CD8-positive, alpha-beta memory T cell (primary cell): ENCODE data around the gene COX19. TPM values are rescaled to one million over a fixed set of nuclear protein-coding genes. Genes with fewer than 3 reads are reported as not detected.

Experiments used
- CTCF ChIA-PET: fragments of 350-600 bp; sonication (Branson Sonifier 250); formaldehyde crosslinking; loops from one replicate; lab custom pipeline; 2021; ENCODE audit warnings: antibody characterized with exemption; lab: Charles Lee
- POLR2A ChIA-PET: fragments of 350-600 bp; sonication (Branson Sonifier 250); formaldehyde crosslinking; loops from one replicate; lab custom pipeline; 2021; ENCODE audit warnings: antibody characterized with exemption; lab: Charles Lee
- DNase-seq, 5 donors: peaks; one replicate each; pipeline versions ENCODE4 v3.0.0 to v3.0.0-alpha.2; 2020 to 2022; ENCODE audit warnings: mixed read lengths in 1 of 5
- H3K27ac ChIP-seq: one replicate; pipeline ENCODE4 v1.7.0; 2013; ENCODE audit warnings: low read depth, mild to moderate bottlenecking, low read length, moderate library complexity
- H3K27me3 ChIP-seq: 2 replicates; pipeline ENCODE4 v1.7.0; 2013; ENCODE audit warnings: low read length, mild to moderate bottlenecking; ENCODE audit not compliant: insufficient read depth, poor library complexity, severe bottlenecking
- H3K36me3 ChIP-seq: 2 replicates; pipeline ENCODE4 v1.7.0; 2013; ENCODE audit warnings: mild to moderate bottlenecking, low read length, moderate library complexity; ENCODE audit not compliant: insufficient read depth
- H3K4me1 ChIP-seq: 2 replicates; pipeline ENCODE4 v1.7.0; 2013; ENCODE audit warnings: mild to moderate bottlenecking, low read length, moderate library complexity; ENCODE audit not compliant: insufficient read depth
- H3K4me3 ChIP-seq: 2 replicates; pipeline ENCODE4 v1.7.0; 2013; ENCODE audit warnings: mild to moderate bottlenecking, low read length
- H3K9me3 ChIP-seq: 2 replicates; pipeline ENCODE4 v1.7.0; 2013; ENCODE audit warnings: mild to moderate bottlenecking, low read length
- H3K27ac Mint-ChIP-seq, 8 donors: one replicate each; pipeline ENCODE4 v1.8.0; 2020 to 2021; ENCODE audit warnings: mixed read lengths in 8 of 8, mild to moderate bottlenecking in 6 of 8, inconsistent platforms in 3 of 8, moderate library complexity in 3 of 8
- H3K27me3 Mint-ChIP-seq, 2 donors: one replicate each; pipeline ENCODE4 v1.8.0; 2020 to 2021; ENCODE audit warnings: mixed read lengths in 2 of 2, mild to moderate bottlenecking in 1 of 2, moderate library complexity in 1 of 2
- H3K36me3 Mint-ChIP-seq, 3 donors: one replicate each; pipeline ENCODE4 v1.8.0; 2020 to 2021; ENCODE audit warnings: mixed read lengths in 3 of 3, inconsistent platforms in 1 of 3, mild to moderate bottlenecking in 1 of 3
- H3K4me1 Mint-ChIP-seq, 3 donors: one replicate each; pipeline ENCODE4 v1.8.0; 2020 to 2021; ENCODE audit warnings: mixed read lengths in 3 of 3, inconsistent platforms in 1 of 3, mild to moderate bottlenecking in 1 of 3
- H3K4me3 Mint-ChIP-seq, 7 donors: one replicate each; pipeline ENCODE4 v1.8.0; 2020 to 2021; ENCODE audit warnings: mixed read lengths in 7 of 7, mild to moderate bottlenecking in 6 of 7, moderate library complexity in 4 of 7, inconsistent platforms in 2 of 7
- H3K9me3 Mint-ChIP-seq, 5 donors: one replicate each; pipeline ENCODE4 v1.8.0; 2020 to 2022; ENCODE audit warnings: mixed read lengths in 5 of 5, mild to moderate bottlenecking in 3 of 5, moderate library complexity in 2 of 5, inconsistent platforms in 1 of 5
- polyA plus RNA-seq: library from polyadenylated mRNA; unstranded; fragments of 300-500 nt; fragmentation: Illumina TruSeq; gene quantifications from one replicate; pipeline ENCODE4 v1.2.3, GENCODE V29; 2021
- total RNA-seq, 2 experiments: library from RNA; stranded (reverse); gene quantifications; one replicate each; pipeline ENCODE4 v1.2.3, GENCODE V29; 2021

COX19 gene
- total and polyA plus RNA-seq, 3 experiments from 2014 or later = 18.9 to 25.9 (median 21.3) TPM

GRCh38 chr7:934469-935163 lies 40.7 kb downstream of the COX19 start:
- Histone ChIP-seq H3K36me3 (no peaks in the 10 kb centered on the region), H3K9me3 (no peaks in the 10 kb centered on the region), H3K4me3 (no peak overlapping the region), H3K4me1 (no peaks in the 10 kb centered on the region), H3K27me3 (no peaks in the 10 kb centered on the region), H3K27ac (no peak overlapping the region)
- Mint-ChIP-seq H3K36me3 (peaks cover 0 to 2% (median 0%) of the 10 kb centered on the region in 3 donors), H3K4me3 (no peak overlapping the region), H3K27ac (peak overlapping the region in 1 of 8 donors; percentile 60), H3K9me3 (no peaks in the 10 kb centered on the region), H3K4me1 (peaks cover 14 to 19% (median 14%) of the 10 kb centered on the region in 3 donors), H3K27me3 (no peaks in the 10 kb centered on the region)
- POLR2A ChIA-PET = no interaction called here
- DNase-seq = peak in 1 of 5 donors; percentile 43
- CTCF ChIA-PET = no interaction called here

- Mint-ChIP-seq H3K4me1 (peaks cover 26 to 32% (median 26%) of the 10 kb centered on the region in 3 donors), H3K4me3 (peak overlapping the region in 1 of 7 donors; percentile 68), H3K27me3 (no peaks in the 10 kb centered on the region), H3K27ac (no peak overlapping the region), H3K36me3 (peaks cover 0 to 2% (median 0%) of the 10 kb centered on the region in 3 donors), H3K9me3 (no peaks in the 10 kb centered on the region)
- no peaks in the 10 kb centered on the region for H3K9me3 ChIP-seq
- no peaks in the 10 kb centered on the region for H3K4me1 ChIP-seq
- H3K36me3 ChIP-seq = no peaks in the 10 kb centered on the region
- H3K27me3 ChIP-seq = no peaks in the 10 kb centered on the region
- no peak overlapping the region for H3K27ac ChIP-seq
- CTCF ChIA-PET = no interaction called here
- peak in 1 of 5 donors; percentile 46 for DNase-seq
- H3K4me3 ChIP-seq = no peak overlapping the region
- POLR2A ChIA-PET = no interaction called here
Observed at GRCh38 chr7:932651-932975, 42.7 kb downstream of the COX19 start.

GRCh38 chr7:931871-932650 lies 43.3 kb downstream of the COX19 start:
- Mint-ChIP-seq H3K4me1 (peaks cover 29 to 36% (median 30%) of the 10 kb centered on the region in 3 donors), H3K36me3 (peaks cover 0 to 2% (median 0%) of the 10 kb centered on the region in 3 donors), H3K27me3 (no peaks in the 10 kb centered on the region), H3K27ac (peak overlapping the region in 3 of 8 donors; percentile 50 to 69 (median 60)), H3K4me3 (no peak overlapping the region), H3K9me3 (no peaks in the 10 kb centered on the region)
- H3K27me3 ChIP-seq = no peaks in the 10 kb centered on the region
- ChIA-PET POLR2A (no interaction called here), CTCF (interaction anchor here (0.5 kb wide), 1 partner anchor 22 kb away, joined by 3 read pairs; no protein-coding TSS in a partner anchor)
- H3K36me3 ChIP-seq = no peaks in the 10 kb centered on the region
- no peaks in the 10 kb centered on the region for H3K9me3 ChIP-seq
- H3K27ac ChIP-seq = no peak overlapping the region
- no peaks in the 10 kb centered on the region for H3K4me1 ChIP-seq
- DNase-seq = peak in 1 of 5 donors; percentile 41
- H3K4me3 ChIP-seq = no peak overlapping the region

DNA sequence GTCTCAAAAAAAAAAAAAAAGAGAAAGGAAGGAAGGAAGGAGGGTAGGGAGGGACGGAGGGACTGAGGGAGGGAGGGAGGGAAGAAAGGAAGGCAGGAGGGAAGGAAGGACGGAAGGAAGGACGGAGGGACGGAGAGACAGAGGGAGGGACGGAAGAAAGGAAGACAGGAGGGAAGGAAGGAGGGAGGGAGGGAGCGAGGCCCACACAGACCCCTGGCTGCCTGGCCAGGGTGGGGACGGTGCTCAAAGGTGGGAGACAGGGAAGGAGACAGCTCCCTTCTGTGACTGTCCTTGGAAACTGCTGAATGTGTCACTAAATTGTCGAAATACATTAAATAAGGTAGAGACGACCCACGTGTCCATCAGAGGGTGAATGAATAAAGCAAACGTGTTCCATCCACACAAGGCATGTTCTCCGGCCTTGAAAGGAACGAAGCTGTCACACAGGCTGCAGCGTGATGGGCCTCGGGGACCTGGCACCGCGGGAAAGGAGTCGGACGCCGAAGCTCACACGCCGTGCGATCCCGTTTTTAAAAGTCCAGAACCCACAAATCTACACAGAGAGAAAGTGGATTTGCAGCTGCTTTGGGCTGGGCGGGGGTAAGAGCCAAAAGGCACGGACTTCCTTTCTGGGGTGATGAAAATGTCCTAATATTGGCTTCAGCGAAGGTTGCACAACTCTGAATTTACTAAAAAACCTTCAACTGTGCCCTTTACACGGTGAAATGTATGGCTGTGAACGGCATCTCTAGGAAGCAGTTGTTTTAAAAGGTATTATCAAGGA lies 44.2 kb downstream of the COX19 start:
- CTCF ChIA-PET = interaction anchor here (0.5 to 1.5 kb wide), 4 partner anchors 21 to 135 kb away, joined by 3 read pairs; no protein-coding TSS in a partner anchor
- peaks cover 24 to 33% (median 27%) of the 10 kb centered on the region in 3 donors for H3K4me1 Mint-ChIP-seq
- no peaks in the 10 kb centered on the region for H3K9me3 Mint-ChIP-seq
- Histone ChIP-seq H3K4me1 (no peaks in the 10 kb centered on the region), H3K4me3 (no peak overlapping the region), H3K27me3 (no peaks in the 10 kb centered on the region), H3K9me3 (no peaks in the 10 kb centered on the region), H3K27ac (no peak overlapping the region), H3K36me3 (no peaks in the 10 kb centered on the region)
- H3K27me3 Mint-ChIP-seq = no peaks in the 10 kb centered on the region
- DNase-seq = peak in 1 of 5 donors; percentile 38
- no peak overlapping the region for H3K4me3 Mint-ChIP-seq
- peak overlapping the region in 5 of 8 donors; percentile 23 to 96 (median 47) for H3K27ac Mint-ChIP-seq
- H3K36me3 Mint-ChIP-seq = peaks cover 0 to 2% (median 0%) of the 10 kb centered on the region in 3 donors
- POLR2A ChIA-PET = no interaction called here

- DNase-seq = peak in 2 of 5 donors; percentile 1 to 39
- Histone ChIP-seq H3K9me3 (no peaks in the 10 kb centered on the region), H3K4me3 (no peak overlapping the region), H3K27ac (no peak overlapping the region), H3K27me3 (no peaks in the 10 kb centered on the region), H3K36me3 (no peaks in the 10 kb centered on the region), H3K4me1 (peaks cover 12% of the 10 kb centered on the region)
- ChIA-PET CTCF (interaction anchor here (1.4 kb wide), 1 partner anchor 53 kb away, joined by 3 read pairs; the partner anchor contains the start of gene GET4), POLR2A (interaction anchor here (1.1 kb wide), 1 partner anchor 16 kb away, joined by 9 read pairs; no protein-coding TSS in a partner anchor)
- Mint-ChIP-seq H3K27ac (peak overlapping the region; percentile 78 to 98 (median 86)), H3K4me1 (peaks cover 28 to 42% (median 35%) of the 10 kb centered on the region in 3 donors), H3K9me3 (no peaks in the 10 kb centered on the region), H3K36me3 (peaks cover 0 to 2% (median 0%) of the 10 kb centered on the region in 3 donors), H3K27me3 (no peaks in the 10 kb centered on the region), H3K4me3 (peak overlapping the region in 5 of 7 donors; percentile 9 to 79 (median 23))
Observed at GRCh38 chr7:929311-929711, 46.0 kb downstream of the COX19 start.

DNA sequence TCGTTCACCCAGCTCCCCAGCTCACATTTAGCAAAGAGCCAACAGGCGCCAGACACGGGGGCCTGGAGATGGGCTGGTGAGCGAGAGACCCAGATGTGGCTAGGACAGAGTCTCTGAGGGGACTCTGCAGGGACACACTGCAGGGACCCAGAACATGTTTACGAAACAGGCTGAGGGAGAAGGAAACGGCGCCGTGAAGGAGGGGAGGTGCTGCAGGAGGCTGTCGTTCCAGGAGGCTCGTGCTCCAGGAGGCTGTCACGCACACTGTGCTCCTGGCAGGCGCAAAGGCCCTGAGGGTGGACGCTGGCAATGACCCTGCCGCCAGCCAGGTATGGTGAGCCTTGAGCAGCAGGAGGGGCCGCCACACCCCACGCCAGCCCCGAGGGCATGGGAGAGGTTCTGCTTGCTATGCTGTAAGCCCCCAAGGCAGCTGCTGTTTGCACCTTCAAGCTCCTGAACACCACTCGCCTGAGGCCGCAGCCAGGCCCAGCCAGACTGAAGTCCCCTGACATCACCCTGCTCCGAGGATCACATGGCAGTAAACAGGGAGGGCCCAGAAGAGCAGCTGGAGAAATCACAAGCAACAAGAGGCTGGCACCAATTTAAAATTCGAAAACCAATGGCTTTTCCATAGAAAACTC lies 48.2 kb downstream of the COX19 start:
- ChIA-PET POLR2A (no interaction called here), CTCF (interaction anchor here (0.9 to 2.7 kb wide), 2 partner anchors 17 to 26 kb away, joined by 3 to 13 read pairs; no protein-coding TSS in a partner anchor)
- peaks cover 23% of the 10 kb centered on the region for H3K4me1 ChIP-seq
- Mint-ChIP-seq H3K27ac (peak overlapping the region in 7 of 8 donors; percentile 57 to 90 (median 86)), H3K9me3 (no peaks in the 10 kb centered on the region), H3K4me3 (peak overlapping the region in 4 of 7 donors; percentile 29 to 56 (median 47)), H3K4me1 (peaks cover 28 to 57% (median 41%) of the 10 kb centered on the region in 3 donors), H3K27me3 (no peaks in the 10 kb centered on the region), H3K36me3 (peaks cover 0 to 2% (median 0%) of the 10 kb centered on the region in 3 donors)
- DNase-seq = peak in 2 of 5 donors; percentile 1 to 40
- H3K27ac ChIP-seq = no peak overlapping the region
- no peaks in the 10 kb centered on the region for H3K36me3 ChIP-seq
- H3K4me3 ChIP-seq = no peak overlapping the region
- H3K27me3 ChIP-seq = no peaks in the 10 kb centered on the region
- no peaks in the 10 kb centered on the region for H3K9me3 ChIP-seq
